Daoy (cell line): ENCODE results near the gene ID3. TPM values are rescaled to one million over a fixed set of nuclear protein-coding genes. Genes with fewer than 3 reads are reported as not detected.

ENCODE experiments used
- DNase-seq: peaks from one replicate; pipeline ENCODE4 v3.0.0-alpha.2; 2015; ENCODE audit warnings: low read depth
- total RNA-seq: library from RNA; depleted of rRNA; stranded (reverse); fragments of >200 nt; shearing (Covaris generic); gene quantifications from 2 replicates; pipeline ENCODE4 v1.2.3, GENCODE V29; 2014; rRNA removed

Gene ID3
- total RNA-seq: 372 and 550 TPM in 2 replicates

DNA sequence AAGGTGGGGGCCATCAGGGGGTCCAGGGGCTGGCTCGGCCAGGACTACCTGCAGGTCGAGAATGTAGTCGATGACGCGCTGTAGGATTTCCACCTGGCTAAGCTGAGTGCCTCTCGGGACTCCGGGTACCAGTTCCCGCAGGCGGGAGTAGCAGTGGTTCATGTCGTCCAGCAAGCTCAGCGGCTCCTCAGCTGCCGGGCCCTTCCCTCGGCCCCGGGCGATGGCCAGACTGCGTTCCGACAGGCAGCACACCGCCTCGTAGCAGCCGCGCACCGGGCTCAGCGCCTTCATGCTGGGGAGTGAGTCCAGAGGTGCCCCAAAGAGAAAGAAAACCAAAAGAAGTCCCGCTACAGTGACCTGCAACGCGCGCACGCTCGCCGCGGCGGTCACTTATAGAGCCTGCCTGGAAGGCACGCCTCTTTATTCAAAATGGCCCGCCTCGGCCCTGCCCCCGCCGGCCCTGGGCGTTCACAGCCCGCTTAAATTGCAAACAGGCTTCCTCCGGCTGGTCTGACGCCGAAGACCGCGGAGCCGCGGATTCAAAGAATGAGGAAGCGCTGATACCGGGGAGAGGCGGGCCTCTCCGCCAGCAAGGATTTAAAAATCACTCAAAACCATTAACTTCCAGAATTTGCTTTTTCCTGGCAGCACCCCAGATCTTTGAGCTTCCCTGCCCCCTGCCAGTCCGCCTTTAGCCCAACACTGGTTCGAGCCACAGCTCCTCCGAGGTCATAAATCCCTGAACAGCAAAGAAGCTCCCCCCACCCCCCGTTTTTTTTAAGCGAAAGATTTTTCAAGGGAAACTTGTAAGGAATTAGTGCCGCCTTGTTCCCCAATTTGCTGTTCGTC is at the start of gene ID3:
ID3 (minus strand) TSS at position 366 of the 849 bp plus-strand sequence; CDS start at position 291, 75 bp downstream.
- DNase-seq: peak; percentile 97

GRCh38 chr1:23607944-23608343 is 48.6 kb upstream of the ID3 start:
- DNase-seq: no peak

GRCh38 chr1:23601968-23602876 is 42.9 kb upstream of the ID3 start:
- no peak for DNase-seq

- no peak for DNase-seq
These were observed 42.0 kb upstream of the ID3 start for GRCh38 chr1:23601135-23601967.

GRCh38 chr1:23600283-23600682 is 41.0 kb upstream of the ID3 start:
- DNase-seq: no peak

GRCh38 chr1:23599125-23599524 is 39.8 kb upstream of the ID3 start:
- DNase-seq: no peak

DNA sequence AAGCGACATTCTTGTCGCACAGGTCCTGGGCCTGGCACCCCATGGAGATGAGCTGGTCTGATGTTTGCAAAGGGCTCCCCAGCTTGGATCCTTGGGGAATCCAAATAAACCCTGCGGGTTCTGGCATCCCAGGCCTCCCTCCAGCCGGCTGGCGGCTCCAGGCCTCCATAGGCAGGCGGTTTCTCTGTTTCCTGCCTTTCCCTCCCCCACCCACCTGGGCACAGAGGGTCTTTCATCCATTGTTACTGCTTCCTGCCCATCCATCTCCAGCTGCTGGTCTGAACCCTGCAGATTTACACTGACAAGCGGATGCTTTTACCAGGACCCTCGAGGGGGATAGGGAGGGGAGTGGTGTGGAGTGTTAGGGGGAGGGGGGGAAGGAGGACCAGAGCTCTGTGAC is 39.1 kb upstream of the ID3 start:
- no peak for DNase-seq

- DNase-seq: no peak
These were observed 38.5 kb upstream of the ID3 start for GRCh38 chr1:23597635-23598388.

- DNase-seq: no peak
These were observed 37.4 kb upstream of the ID3 start for GRCh38 chr1:23596382-23597358.

- DNase-seq: no peak
These were observed 35.6 kb upstream of the ID3 start for GRCh38 chr1:23594927-23595353.

GRCh38 chr1:23594149-23594907 is 35.0 kb upstream of the ID3 start:
- DNase-seq: no peak

- DNase-seq: peak; percentile 78
These were observed 34.4 kb upstream of the ID3 start for GRCh38 chr1:23593556-23594148.

- no peak for DNase-seq
These were observed 33.8 kb upstream of the ID3 start for GRCh38 chr1:23593042-23593521.

- no peak for DNase-seq
These were observed 33.0 kb upstream of the ID3 start for GRCh38 chr1:23592209-23592892.

DNA sequence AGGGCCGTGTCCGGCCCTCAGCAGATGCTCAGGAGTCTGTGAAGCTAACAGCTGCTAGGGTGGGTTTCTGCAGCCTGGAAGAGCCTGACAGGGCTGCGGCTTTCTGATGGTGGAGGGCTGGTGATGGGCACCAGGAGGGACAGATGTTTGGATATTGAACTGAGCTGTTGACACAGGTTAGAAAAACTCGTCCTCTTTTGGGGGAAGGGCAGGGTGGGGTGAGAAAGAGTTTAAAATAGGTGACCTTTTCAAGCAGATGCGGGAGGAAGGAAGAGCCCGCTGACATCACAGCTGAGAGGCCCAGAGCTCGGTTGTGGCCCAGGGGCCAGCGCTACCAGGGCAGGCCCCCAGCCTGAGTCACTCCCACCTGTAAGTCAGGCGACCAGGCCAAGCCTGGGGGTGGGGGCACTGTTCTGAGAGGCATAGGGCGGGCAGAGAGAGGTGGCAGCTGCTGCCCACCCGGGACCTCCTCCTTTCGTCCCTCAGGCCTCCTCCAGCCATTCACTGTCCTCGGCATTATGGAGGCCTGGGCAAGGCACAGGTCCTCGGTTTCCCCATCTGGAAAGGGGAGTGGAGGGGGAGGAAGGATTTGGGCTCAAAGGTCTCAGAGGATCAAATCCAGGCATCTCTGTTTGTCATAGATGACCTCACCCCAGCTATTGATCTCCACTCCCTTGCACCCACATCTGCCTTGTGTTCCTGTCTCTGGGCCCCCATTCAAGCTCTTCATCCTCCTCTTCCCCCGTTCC is 32.3 kb upstream of the ID3 start:
- DNase-seq: no peak

DNA sequence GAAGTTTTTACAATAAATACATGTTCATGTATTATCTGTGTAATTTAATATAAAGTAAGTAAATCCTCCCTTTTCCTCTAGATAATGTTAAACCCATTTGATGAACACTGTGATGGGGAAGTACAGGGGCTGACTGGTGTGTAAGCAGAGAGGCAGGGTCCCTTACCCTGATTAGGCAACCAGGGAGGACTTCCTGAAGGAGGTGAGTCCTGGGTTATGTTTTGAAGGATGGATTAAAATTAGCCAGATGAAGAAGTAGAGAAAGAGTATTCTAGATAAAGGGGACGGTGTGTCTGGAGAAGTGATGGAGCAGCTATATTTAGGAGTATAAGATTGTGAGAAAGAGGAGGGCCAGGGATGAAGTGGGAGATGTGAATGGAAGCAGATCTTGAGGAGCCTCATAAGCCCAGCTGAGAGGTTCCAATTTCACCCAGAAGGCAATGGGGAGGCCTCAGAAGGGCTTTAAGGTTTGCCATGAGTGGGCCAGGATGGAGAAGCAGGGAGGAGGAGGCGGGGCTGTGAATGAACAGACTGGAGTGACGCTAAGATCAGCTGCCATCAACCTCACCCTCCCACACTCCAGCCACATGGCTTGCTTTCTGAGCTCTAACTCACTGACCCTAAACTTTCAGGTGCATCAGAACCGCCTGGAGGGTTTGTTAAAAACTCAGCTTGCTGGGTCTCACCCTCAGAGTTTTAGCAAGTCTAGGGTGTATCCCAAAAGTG is 30.9 kb upstream of the ID3 start:
- DNase-seq: no peak
